ENCODE results near the gene LPIN2. TPM values are rescaled to one million over a fixed set of nuclear protein-coding genes. Genes with fewer than 3 reads are reported as not detected.

LPIN2 gene
- total and polyA plus RNA-seq, 4 donors: 58.6 to 284 (median 103) TPM

DNA sequence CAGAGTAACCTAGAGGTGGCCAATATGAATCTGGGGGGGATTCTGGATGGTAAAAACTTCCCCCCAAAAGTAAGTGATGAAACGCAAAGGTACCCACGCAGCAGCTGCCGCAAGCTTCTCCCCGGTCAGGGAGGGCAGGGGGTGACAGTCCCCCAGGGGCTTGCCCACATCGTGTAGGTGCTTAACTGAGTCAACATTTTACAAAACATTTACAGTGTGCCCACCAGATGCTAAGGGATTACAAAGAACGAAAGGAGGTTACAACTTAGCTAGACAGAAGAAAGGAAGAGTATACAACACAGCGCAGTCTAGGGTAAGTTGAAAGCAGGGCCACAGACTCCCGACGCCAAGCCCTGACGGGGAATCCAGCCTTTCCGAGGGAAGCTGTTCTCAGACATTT lies 45.6 kb downstream of the LPIN2 start:
- no peak for TF ChIP-seq JUND (IDR thresholded peaks at IDR 0.05)
- no peak for TF ChIP-seq YY1 (IDR thresholded peaks at IDR 0.05)
- TF ChIP-seq HNF4A (conservative IDR thresholded peaks at IDR 0.05): no peak
- TF ChIP-seq HNF4G (IDR thresholded peaks at IDR 0.05): no peak
- TF ChIP-seq RAD21 (IDR thresholded peaks at IDR 0.05): no peak
- TF ChIP-seq TAF1 (conservative IDR thresholded peaks at IDR 0.05): no peak
- TF ChIP-seq, protein P1, sequence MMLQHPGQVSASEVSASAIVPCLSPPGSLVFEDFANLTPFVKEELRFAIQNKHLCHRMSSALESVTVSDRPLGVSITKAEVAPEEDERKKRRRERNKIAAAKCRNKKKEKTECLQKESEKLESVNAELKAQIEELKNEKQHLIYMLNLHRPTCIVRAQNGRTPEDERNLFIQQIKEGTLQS (IDR thresholded peaks at IDR 0.05): no peak
- TF ChIP-seq, protein P2, sequence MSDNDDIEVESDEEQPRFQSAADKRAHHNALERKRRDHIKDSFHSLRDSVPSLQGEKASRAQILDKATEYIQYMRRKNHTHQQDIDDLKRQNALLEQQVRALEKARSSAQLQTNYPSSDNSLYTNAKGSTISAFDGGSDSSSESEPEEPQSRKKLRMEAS (IDR thresholded peaks at IDR 0.05): no peak
- peaks cover 18 to 64% (median 48%) of the 10 kb centered on the region in 4 donors for H3K4me1 ChIP-seq (ENCODE audit: control insufficient read depth in 4 of 4, insufficient read depth in 4 of 4, low read length in 3 of 4)
- H3K27ac ChIP-seq (ENCODE audit: low read depth in 1 of 2, low read length in 2 of 2): peak overlapping the region in 1 of 2 donors; percentile 64
- H3K4me3 ChIP-seq (ENCODE audit: low read depth in 1 of 3, low read length in 3 of 3): no peak overlapping the region
- H3K9ac ChIP-seq (ENCODE audit: low read depth in 1 of 2, low read length in 2 of 2): no peak overlapping the region
- H3K27me3 ChIP-seq (ENCODE audit: control insufficient read depth in 4 of 4, insufficient read depth in 4 of 4, low read length in 3 of 4): no peaks in the 10 kb centered on the region
- WGBS: 92% methylated on average over 11 of the region's 11 CpGs
- peaks cover 0 to 12% (median 6%) of the 10 kb centered on the region in 4 donors for H3K36me3 ChIP-seq (ENCODE audit: control insufficient read depth in 4 of 4, insufficient read depth in 3 of 4, low read depth in 1 of 4, low read length in 3 of 4)
- DNase-seq (ENCODE audit: low spot score): no peak
- no peaks in the 10 kb centered on the region for H3K9me3 ChIP-seq (ENCODE audit: control insufficient read depth in 4 of 4, low read length in 3 of 4)

DNA sequence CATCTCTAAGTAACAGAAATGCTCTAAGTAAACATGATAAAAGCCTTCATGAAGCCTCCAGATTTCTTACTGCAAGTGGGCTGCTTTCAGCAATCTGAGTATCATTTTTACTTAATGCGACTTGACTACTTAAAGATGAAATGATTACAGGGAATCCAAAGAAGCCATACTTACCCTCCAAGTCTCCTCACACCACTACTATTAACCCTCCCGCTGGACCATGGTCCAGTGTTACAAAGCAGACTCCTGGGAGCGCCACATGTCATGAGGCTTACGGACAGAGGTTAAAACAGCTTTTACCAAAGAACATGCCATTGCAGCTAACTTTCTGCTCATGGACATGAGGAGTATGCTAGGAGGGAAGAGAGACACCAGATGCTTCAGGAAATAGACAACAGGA lies 46.4 kb downstream of the LPIN2 start:
- Histone ChIP-seq H3K9ac (ENCODE audit: low read depth in 1 of 2, low read length in 2 of 2) (no peak overlapping the region), H3K36me3 (ENCODE audit: control insufficient read depth in 4 of 4, insufficient read depth in 3 of 4, low read depth in 1 of 4, low read length in 3 of 4) (peaks cover 0 to 10% (median 6%) of the 10 kb centered on the region in 4 donors), H3K27ac (ENCODE audit: low read depth in 1 of 2, low read length in 2 of 2) (peak overlapping the region in 1 of 2 donors; percentile 9), H3K27me3 (ENCODE audit: control insufficient read depth in 4 of 4, insufficient read depth in 4 of 4, low read length in 3 of 4) (no peaks in the 10 kb centered on the region), H3K4me1 (ENCODE audit: control insufficient read depth in 4 of 4, insufficient read depth in 4 of 4, low read length in 3 of 4) (peaks cover 17 to 61% (median 46%) of the 10 kb centered on the region in 4 donors), H3K4me3 (ENCODE audit: low read depth in 1 of 3, low read length in 3 of 3) (no peak overlapping the region), H3K9me3 (ENCODE audit: control insufficient read depth in 4 of 4, low read length in 3 of 4) (no peaks in the 10 kb centered on the region)
- 96% methylated on average over 4 of the region's 4 CpGs for whole genome bisulfite sequencing
- no peak for DNase-seq (ENCODE audit: low spot score)
- TF ChIP-seq, protein P3, sequence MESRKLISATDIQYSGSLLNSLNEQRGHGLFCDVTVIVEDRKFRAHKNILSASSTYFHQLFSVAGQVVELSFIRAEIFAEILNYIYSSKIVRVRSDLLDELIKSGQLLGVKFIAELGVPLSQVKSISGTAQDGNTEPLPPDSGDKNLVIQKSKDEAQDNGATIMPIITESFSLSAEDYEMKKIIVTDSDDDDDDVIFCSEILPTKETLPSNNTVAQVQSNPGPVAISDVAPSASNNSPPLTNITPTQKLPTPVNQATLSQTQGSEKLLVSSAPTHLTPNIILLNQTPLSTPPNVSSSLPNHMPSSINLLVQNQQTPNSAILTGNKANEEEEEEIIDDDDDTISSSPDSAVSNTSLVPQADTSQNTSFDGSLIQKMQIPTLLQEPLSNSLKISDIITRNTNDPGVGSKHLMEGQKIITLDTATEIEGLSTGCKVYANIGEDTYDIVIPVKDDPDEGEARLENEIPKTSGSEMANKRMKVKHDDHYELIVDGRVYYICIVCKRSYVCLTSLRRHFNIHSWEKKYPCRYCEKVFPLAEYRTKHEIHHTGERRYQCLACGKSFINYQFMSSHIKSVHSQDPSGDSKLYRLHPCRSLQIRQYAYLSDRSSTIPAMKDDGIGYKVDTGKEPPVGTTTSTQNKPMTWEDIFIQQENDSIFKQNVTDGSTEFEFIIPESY (IDR thresholded peaks at IDR 0.05): no peak
- TF ChIP-seq HNF4A (conservative IDR thresholded peaks at IDR 0.05) (peak in 1 of 2 donors; percentile 37), JUND (IDR thresholded peaks at IDR 0.05) (no peak)
- TF ChIP-seq, protein P4, sequence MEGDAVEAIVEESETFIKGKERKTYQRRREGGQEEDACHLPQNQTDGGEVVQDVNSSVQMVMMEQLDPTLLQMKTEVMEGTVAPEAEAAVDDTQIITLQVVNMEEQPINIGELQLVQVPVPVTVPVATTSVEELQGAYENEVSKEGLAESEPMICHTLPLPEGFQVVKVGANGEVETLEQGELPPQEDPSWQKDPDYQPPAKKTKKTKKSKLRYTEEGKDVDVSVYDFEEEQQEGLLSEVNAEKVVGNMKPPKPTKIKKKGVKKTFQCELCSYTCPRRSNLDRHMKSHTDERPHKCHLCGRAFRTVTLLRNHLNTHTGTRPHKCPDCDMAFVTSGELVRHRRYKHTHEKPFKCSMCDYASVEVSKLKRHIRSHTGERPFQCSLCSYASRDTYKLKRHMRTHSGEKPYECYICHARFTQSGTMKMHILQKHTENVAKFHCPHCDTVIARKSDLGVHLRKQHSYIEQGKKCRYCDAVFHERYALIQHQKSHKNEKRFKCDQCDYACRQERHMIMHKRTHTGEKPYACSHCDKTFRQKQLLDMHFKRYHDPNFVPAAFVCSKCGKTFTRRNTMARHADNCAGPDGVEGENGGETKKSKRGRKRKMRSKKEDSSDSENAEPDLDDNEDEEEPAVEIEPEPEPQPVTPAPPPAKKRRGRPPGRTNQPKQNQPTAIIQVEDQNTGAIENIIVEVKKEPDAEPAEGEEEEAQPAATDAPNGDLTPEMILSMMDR (IDR thresholded peaks at IDR 0.05; ENCODE audit: low read depth, low read length, missing input control): no peak

DNA sequence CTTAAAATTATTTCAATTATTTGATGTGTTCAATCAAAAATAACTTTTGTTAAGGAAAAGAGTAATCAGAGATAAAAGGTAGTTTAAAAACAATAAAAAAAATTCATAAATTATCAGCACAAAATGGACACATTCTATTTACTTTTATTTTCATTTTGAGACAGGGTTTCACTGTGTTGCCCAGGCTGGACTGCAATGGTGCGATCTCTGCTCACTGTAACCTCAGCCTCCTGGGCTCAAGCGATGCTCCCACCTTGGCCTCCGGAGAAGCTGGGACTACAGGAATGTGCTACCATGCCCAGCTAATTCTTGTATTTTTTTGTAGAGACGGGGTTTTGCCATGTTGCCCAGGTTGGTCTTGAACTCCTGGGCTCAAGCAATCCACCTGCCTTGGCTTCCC lies 47.1 kb downstream of the LPIN2 start:
- no peak for TF ChIP-seq RAD21 (IDR thresholded peaks at IDR 0.05)
- no peak for TF ChIP-seq SP1 (IDR thresholded peaks at IDR 0.05)
- TF ChIP-seq, protein P3 (IDR thresholded peaks at IDR 0.05): no peak
- TF ChIP-seq, protein P4 (IDR thresholded peaks at IDR 0.05; ENCODE audit: low read depth, low read length, missing input control): no peak
- peaks cover 0 to 9% (median 5%) of the 10 kb centered on the region in 4 donors for H3K36me3 ChIP-seq (ENCODE audit: control insufficient read depth in 4 of 4, insufficient read depth in 3 of 4, low read depth in 1 of 4, low read length in 3 of 4)
- H3K4me1 ChIP-seq (ENCODE audit: control insufficient read depth in 4 of 4, insufficient read depth in 4 of 4, low read length in 3 of 4): peaks cover 13 to 61% (median 44%) of the 10 kb centered on the region in 4 donors
- no peak overlapping the region for H3K9ac ChIP-seq (ENCODE audit: low read depth in 1 of 2, low read length in 2 of 2)
- DNase-seq (ENCODE audit: low spot score): no peak
- H3K9me3 ChIP-seq (ENCODE audit: control insufficient read depth in 4 of 4, low read length in 3 of 4): no peaks in the 10 kb centered on the region
- 97% methylated on average over 4 of the region's 4 CpGs for WGBS
- H3K27me3 ChIP-seq (ENCODE audit: control insufficient read depth in 4 of 4, insufficient read depth in 4 of 4, low read length in 3 of 4): no peaks in the 10 kb centered on the region
- H3K4me3 ChIP-seq (ENCODE audit: low read depth in 1 of 3, low read length in 3 of 3): no peak overlapping the region
- H3K27ac ChIP-seq (ENCODE audit: low read depth in 1 of 2, low read length in 2 of 2): no peak overlapping the region
